Lower leg skin (tissue), 4 donors: Measurements from ENCODE around the gene VPS33A. TPM values are rescaled to one million over a fixed set of nuclear protein-coding genes. Genes with fewer than 3 reads are reported as not detected.

ENCODE experiments used
- DNase-seq, 2 donors: peaks; one replicate each; pipeline ENCODE4 v3.0.0-alpha.2; 2019; ENCODE audit warnings: low spot score in 2 of 2
- H3K4me3 ChIP-seq: fragments of 200-600 bp; sonication (generic); 2 replicates; pipeline ENCODE4 v1.5.1; 2017; ENCODE audit warnings: mild to moderate bottlenecking, low read depth; ENCODE audit not compliant: poor library complexity, severe bottlenecking
- CTCF ChIP-seq, 3 donors: fragments of 450-650 bp; IDR thresholded peaks; one replicate each; pipeline ENCODE4 v1.5.1; 2016; ENCODE audit warnings: antibody characterized with exemption in 3 of 3, mild to moderate bottlenecking in 3 of 3, moderate library complexity in 2 of 3
- POLR2A ChIP-seq, 2 donors: fragments of 450-650 bp; IDR thresholded peaks; one replicate each; pipeline ENCODE4 v1.6.1; 2016 to 2017; ENCODE audit warnings: antibody characterized with exemption in 2 of 2, mild to moderate bottlenecking in 1 of 2, moderate library complexity in 1 of 2
- WGBS, 2 donors: methylation state at CpG; one replicate each; pipeline ENCODE4 v1.1.5; 2018; 5-methylcytosine and 5-hydroxymethylcytosine counted together
- intact Hi-C: fragments of 100-400 bp; cut with DNase I; formaldehyde crosslinking; loops from one replicate; pipeline ENCODE4 v1.15.0; 2023; ENCODE audit warnings: low total_unique reads
- total RNA-seq, 4 donors: library from RNA; depleted of rRNA; stranded (reverse); fragments of >200 nt; gene quantifications; one replicate each; pipeline ENCODE4 v1.1.0, GENCODE V29; 2016

The VPS33A gene
- total RNA-seq, 4 donors from 2014 or later, result 13.5 to 22.4 (median 17.3) TPM

GRCh38 chr12:122308811-122309210, 42.5 kb upstream of the VPS33A start:
- 88 to 97% methylated on average over 1 of the region's 1 CpG for WGBS, 2 donors
- intact Hi-C loops, result no loop called here
- TF ChIP-seq CTCF (IDR thresholded peaks at IDR 0.05), result no peak

DNA sequence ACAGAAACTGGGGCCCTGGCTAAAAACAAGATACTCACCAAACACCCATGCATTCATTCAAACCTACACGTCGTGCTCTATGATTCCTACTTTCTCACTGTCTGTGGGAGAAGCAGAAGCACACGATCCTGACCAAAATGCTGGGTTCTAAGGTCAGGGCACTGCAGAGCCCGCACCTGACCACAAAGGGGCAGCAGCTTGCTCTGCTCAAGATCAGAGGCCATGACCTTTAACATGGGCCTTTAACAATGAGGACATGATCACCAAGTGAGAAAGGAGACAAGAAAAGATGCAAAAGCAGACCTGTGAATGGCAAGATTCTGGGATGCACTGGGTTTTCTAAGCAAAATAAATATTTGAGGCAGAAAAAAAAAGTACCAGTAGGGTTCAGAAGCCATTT, 40.1 kb upstream of the VPS33A start:
- intact Hi-C loops, result no loop called here
- DNase-seq, result no peak
- WGBS, 2 donors, result 82 to 86% methylated on average over 4 of the region's 4 CpGs
- no peak overlapping the region for H3K4me3 ChIP-seq
- TF ChIP-seq CTCF (IDR thresholded peaks at IDR 0.05) (no peak), POLR2A (IDR thresholded peaks at IDR 0.05) (no peak)

More at GRCh38 chr12:122308811-122309210, 42.5 kb upstream of the VPS33A start:
- no peak overlapping the region for H3K4me3 ChIP-seq
- DNase-seq, result no peak

DNA sequence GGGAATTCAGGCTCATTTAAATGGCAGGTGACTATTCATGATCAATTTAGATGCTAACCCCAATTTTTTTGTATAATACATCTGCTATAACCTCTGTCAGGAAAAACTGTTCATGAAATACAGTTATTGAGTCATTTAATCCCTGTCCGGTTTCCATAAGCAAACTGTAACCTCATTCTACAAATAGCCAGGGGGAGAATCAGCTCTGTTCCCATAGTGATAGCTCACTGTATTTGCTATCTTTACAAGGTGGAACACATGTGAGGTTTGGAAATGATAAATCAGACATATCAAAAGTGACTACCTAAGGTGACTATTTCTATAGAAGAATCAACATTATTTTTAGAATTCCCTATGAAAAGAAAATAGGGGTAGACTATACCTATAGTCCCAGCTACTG, 38.6 kb upstream of the VPS33A start:
- H3K4me3 ChIP-seq, result no peak overlapping the region
- DNase-seq, result no peak
- WGBS, 2 donors, result 65 to 75% methylated on average over 1 of the region's 1 CpG
- TF ChIP-seq POLR2A (IDR thresholded peaks at IDR 0.05) (no peak), CTCF (IDR thresholded peaks at IDR 0.05) (no peak)
- intact Hi-C loops, result no loop called here

DNA sequence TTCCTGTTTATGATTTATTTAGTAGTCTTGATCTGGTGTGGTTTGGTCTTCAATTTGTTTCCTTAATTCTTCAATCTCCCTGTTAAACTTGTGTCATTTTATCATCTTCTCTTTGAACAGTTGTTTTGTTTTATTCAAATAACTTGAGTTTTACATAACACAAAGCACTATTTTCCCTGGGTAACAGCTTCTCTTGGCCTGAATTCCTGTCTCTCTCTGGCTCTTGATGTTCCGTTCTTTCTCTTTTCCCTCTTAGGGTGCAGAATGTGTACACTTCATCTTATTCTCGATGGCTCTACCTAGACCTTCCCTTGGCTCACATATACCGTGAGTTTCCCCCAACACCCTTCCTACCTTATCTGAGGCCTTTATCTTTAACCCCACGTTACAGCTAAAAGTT, 36.8 kb upstream of the VPS33A start:
- 82 to 89% methylated on average over 4 of the region's 4 CpGs for WGBS, 2 donors
- no peak overlapping the region for H3K4me3 ChIP-seq
- no peak for TF ChIP-seq POLR2A (IDR thresholded peaks at IDR 0.05)
- TF ChIP-seq CTCF (IDR thresholded peaks at IDR 0.05), result no peak
- intact Hi-C loops, result no loop called here
- no peak for DNase-seq

DNA sequence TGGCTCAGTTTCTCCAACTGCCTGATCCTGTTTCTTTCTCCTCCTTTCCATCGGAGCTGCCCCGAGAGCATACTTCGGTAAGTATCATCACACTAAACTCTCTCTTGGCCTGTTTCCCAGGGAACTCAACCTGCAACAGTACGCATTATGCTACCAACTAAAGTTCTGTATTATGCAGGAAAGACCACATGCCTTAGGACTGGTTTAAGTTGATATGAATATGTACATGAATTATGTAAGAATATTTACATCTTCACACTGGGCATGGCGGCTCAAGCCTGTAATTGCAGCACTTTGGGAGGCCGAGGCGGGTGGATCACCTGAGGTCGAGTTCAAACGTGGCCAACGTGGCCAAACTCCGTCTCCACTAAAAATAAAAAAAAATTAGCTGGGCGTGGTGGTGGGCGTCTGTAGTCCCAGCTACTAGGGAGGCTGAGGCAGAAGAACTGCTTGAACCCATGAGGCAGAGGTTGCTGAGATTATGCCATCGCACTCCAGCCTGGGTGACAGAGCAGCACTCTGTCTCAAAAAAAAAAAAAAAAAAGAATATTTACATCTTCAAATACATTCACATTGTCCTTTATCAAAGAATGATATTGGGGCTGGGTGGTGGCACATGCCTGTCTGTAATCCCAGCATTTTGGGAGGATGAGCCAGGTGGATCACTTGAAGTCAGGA, 31.9 kb upstream of the VPS33A start:
- 86 to 94% methylated on average over 14 of the region's 14 CpGs for WGBS, 2 donors
- TF ChIP-seq POLR2A (IDR thresholded peaks at IDR 0.05), result no peak
- no peak for TF ChIP-seq CTCF (IDR thresholded peaks at IDR 0.05)
- no peak for DNase-seq
- intact Hi-C loops, result no loop called here
- H3K4me3 ChIP-seq, result no peak overlapping the region

- 93 to 97% methylated on average over 9 of the region's 9 CpGs for WGBS, 2 donors
- intact Hi-C loops, result no loop called here
- H3K4me3 ChIP-seq, result no peak overlapping the region
- DNase-seq, result no peak
- TF ChIP-seq CTCF (IDR thresholded peaks at IDR 0.05) (no peak), POLR2A (IDR thresholded peaks at IDR 0.05) (no peak)
Measured at GRCh38 chr12:122297494-122297893, 31.2 kb upstream of the VPS33A start.
